ENCODE data around the gene PPWD1. TPM values are rescaled to one million over a fixed set of nuclear protein-coding genes. Genes with fewer than 3 reads are reported as not detected.

PPWD1 gene
- total RNA-seq, 4 donors from 2014 or later, result 9.0 to 52.1 (median 39.2) TPM

Small RNAs within 50 kb of the gene (small RNA-seq; reads per million reads assigned to genes)
- 0 reads per million in 4 donors for gene RNU6-540P

Other genes starting within 250 kb of the PPWD1 start
- gene ADAMTS6, start 81.4 kb upstream of the PPWD1 start, total RNA-seq, result 1 to 10 TPM in 2 of 4 donors, under 1 TPM in 1, not detected in 1; 0.96 to 2.2 (median 1.1) TPM
- 1 to 10 TPM in 3 of 4 donors, not detected in 1; 2.0 to 7.6 (median 5.2) TPM for gene CENPK, start 128 bp upstream of the PPWD1 start, total RNA-seq
- 10 to 100 TPM in 2 of 4 donors, 1 to 10 TPM in 2; 3.4 to 12.4 (median 7.7) TPM for gene TRIM23, start 61.0 kb downstream of the PPWD1 start, total RNA-seq
- gene SHLD3, start 61.7 kb downstream of the PPWD1 start, total RNA-seq, result 1 to 10 TPM in 2 of 4 donors, under 1 TPM in 1, not detected in 1; 1.00 to 5.7 (median 2.9) TPM
- 10 to 100 TPM in 2 of 4 donors, 1 to 10 TPM in 2; 3.0 to 24.1 (median 11.9) TPM for gene TRAPPC13, start 61.7 kb downstream of the PPWD1 start, total RNA-seq
- gene SGTB, start 158.8 kb downstream of the PPWD1 start, total RNA-seq, result 1 to 10 TPM in 3 of 4 donors, under 1 TPM in 1; 0.37 to 9.2 (median 4.0) TPM
- gene NLN, start 158.9 kb downstream of the PPWD1 start, total RNA-seq, result 10 to 100 TPM in 2 of 4 donors, 1 to 10 TPM in 2; 1.6 to 16.5 (median 9.0) TPM

All from transverse colon (tissue), 4 donors.